K562 (cell line): ENCODE measurements around the gene C1orf56. TPM values are rescaled to one million over a fixed set of nuclear protein-coding genes. Genes with fewer than 3 reads are reported as not detected.
A peak's percentile ranks its signal among the peaks of the same experiment; 100 is the strongest.

Experiments
- ARID1B ChIP-seq: fragments of 450-650 bp; IDR thresholded peaks from 2 replicates; pipeline ENCODE4 v1.6.1; 2016; ENCODE audit warnings: antibody characterized with exemption, mild to moderate bottlenecking, inconsistent platforms
- CBFA2T3 ChIP-seq: fragments of 450-650 bp; IDR thresholded peaks from 2 replicates; pipeline ENCODE4 v1.6.1; 2017
- EZH2 ChIP-seq: IDR thresholded peaks from 2 replicates; pipeline ENCODE4 v1.6.1; 2012; ENCODE audit warnings: low read depth, mild to moderate bottlenecking, inconsistent platforms, low read length, borderline replicate concordance
- HBP1 ChIP-seq: fragments of 450-650 bp; formaldehyde crosslinking; IDR thresholded peaks from 2 replicates; pipeline ENCODE4 v1.4.0; 2022; ENCODE audit warnings: missing genetic modification characterization
- KAT2B ChIP-seq: IDR thresholded peaks from one replicate; pipeline ENCODE4 v1.6.1; 2012; ENCODE audit warnings: low read depth, mild to moderate bottlenecking, control low read depth, inconsistent platforms, low read length, moderate library complexity
- KDM2B ChIP-seq: fragments of 250-450 bp; sonication (Bioruptor Pico); IDR thresholded peaks from 2 replicates; pipeline ENCODE4 v1.8.0; 2021; ENCODE audit warnings: mild to moderate bottlenecking, moderate library complexity
- MNT ChIP-seq, 2 experiments: fragments of 450-650 bp; conservative IDR thresholded peaks; 2 replicates each; pipeline ENCODE4 v1.6.1; 2017; ENCODE audit warnings: mild to moderate bottlenecking in 2 of 2, moderate library complexity in 2 of 2
- NR2F6 ChIP-seq: fragments of 450-650 bp; formaldehyde crosslinking; IDR thresholded peaks from 2 replicates; pipeline ENCODE4 v1.4.0; 2020; ENCODE audit warnings: mild to moderate bottlenecking
- POLR2AphosphoS5 ChIP-seq: IDR thresholded peaks from 2 replicates; pipeline ENCODE4 v1.6.1; 2011; ENCODE audit warnings: mild to moderate bottlenecking, low read depth, low read length, moderate library complexity; ENCODE audit not compliant: control insufficient read depth, insufficient read depth
- STAT5B ChIP-seq: fragments of 250-450 bp; sonication (Bioruptor Pico); IDR thresholded peaks from 2 replicates; pipeline ENCODE4 v1.8.0; 2021; ENCODE audit warnings: mild to moderate bottlenecking, inconsistent platforms
- TCF3 ChIP-seq: sonication (generic); formaldehyde crosslinking; IDR thresholded peaks from 2 replicates; pipeline ENCODE4 v1.4.0; 2020; ENCODE audit warnings: mild to moderate bottlenecking, missing genetic modification reagents
- TSHZ1 ChIP-seq: fragments of 250-450 bp; sonication (Bioruptor Pico); IDR thresholded peaks from 2 replicates; pipeline ENCODE4 v1.4.0; 2020; ENCODE audit warnings: mild to moderate bottlenecking, moderate library complexity
- ZNF609 ChIP-seq: sonication (generic); formaldehyde crosslinking; IDR thresholded peaks from 2 replicates; pipeline ENCODE4 v1.8.1; 2023; ENCODE audit warnings: missing genetic modification reagents, mild to moderate bottlenecking, borderline replicate concordance
- polyA plus RNA-seq, 8 experiments: library from polyadenylated mRNA; depleted of rRNA in 4 of 8; stranded (reverse) in 5 of 8; unstranded in 3 of 8; fragments of >200 nt; fragmentation: Nextera tagmentation in 2 of 8; fragmentation: Illumina TruSeq in 1 of 8; extraction: Ambion mirVana in 2 of 8; extraction: Trizol in 1 of 8; gene quantifications; 2 replicates each; pipeline versions ENCODE4 v1.2.1 to v1.2.3, GENCODE V29; 2011 to 2014; ENCODE audit warnings: inconsistent platforms in 1 of 8, missing spikeins in 1 of 8
- total RNA-seq, 7 experiments: library from RNA; depleted of rRNA in 6 of 7; stranded (reverse); fragments of >200 nt in 6 of 7; fragmentation: Illumina TruSeq in 2 of 7; extraction: Trizol in 2 of 7; gene quantifications; 2 replicates each; pipeline versions ENCODE4 v1.2.1 to v1.2.3, GENCODE V29; 2011 to 2021; ENCODE audit warnings: low replicate concordance in 1 of 7
- TF ChIP-seq, protein P1 (sequence below): sonication (generic); formaldehyde crosslinking; IDR thresholded peaks from 2 replicates; pipeline ENCODE4 v1.8.0; 2022; ENCODE audit warnings: mild to moderate bottlenecking, missing genetic modification reagents, borderline replicate concordance

Gene C1orf56
- total and polyA plus RNA-seq, 9 of the 15 experiments (the other 6 are each of a cell fraction or from before 2014, with no cell fraction given) = 0.18 to 15.7 (median 1.1) TPM

DNA sequence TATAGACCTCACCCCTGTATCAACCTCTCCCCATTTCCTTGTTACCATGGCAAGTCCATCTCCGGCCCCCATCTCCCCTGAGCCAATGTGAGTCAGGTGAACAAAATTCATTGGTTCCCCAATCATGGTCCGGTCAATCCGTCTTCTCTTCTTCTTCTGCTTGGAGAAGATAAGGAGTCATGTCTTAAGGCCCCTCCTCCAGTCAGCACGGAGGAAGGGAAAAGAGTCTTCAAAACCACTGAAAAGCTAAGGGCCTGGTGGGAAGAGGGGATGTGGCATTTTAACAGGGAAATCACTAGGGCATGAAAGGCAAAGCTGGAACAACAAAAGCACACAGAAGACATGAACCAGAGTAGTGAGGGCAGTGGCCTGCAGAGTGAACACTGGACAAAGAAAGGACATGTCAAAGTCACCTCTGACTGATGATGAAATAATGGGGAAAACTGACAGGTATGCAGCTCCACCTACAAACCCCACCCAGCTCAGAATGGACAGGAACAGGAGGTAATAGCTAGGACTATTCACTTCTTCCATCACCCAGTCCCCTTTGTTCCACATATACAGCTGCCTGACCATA is 7.5 kb downstream of the C1orf56 start (continued):
- TF ChIP-seq, protein P1, sequence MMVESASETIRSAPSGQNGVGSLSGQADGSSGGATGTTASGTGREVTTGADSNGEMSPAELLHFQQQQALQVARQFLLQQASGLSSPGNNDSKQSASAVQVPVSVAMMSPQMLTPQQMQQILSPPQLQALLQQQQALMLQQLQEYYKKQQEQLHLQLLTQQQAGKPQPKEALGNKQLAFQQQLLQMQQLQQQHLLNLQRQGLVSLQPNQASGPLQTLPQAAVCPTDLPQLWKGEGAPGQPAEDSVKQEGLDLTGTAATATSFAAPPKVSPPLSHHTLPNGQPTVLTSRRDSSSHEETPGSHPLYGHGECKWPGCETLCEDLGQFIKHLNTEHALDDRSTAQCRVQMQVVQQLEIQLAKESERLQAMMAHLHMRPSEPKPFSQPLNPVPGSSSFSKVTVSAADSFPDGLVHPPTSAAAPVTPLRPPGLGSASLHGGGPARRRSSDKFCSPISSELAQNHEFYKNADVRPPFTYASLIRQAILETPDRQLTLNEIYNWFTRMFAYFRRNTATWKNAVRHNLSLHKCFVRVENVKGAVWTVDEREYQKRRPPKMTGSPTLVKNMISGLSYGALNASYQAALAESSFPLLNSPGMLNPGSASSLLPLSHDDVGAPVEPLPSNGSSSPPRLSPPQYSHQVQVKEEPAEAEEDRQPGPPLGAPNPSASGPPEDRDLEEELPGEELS (CRISPR knock-in tag) = no peak
- peak; percentile 89 for TF ChIP-seq TCF3 (CRISPR knock-in tag)
- no peak for TF ChIP-seq STAT5B (CRISPR knock-in tag)
- no peak for TF ChIP-seq KAT2B
- no peak for TF ChIP-seq ZNF609
- TF ChIP-seq KDM2B (CRISPR knock-in tag) = no peak
- no peak for TF ChIP-seq NR2F6
- TF ChIP-seq CBFA2T3 = peak; percentile 91
- TF ChIP-seq MNT (conservative IDR thresholded peaks at IDR 0.05) = peak in 1 of 2 experiments; percentile 64; a peak in 2 of 4 replicates
- peak; percentile 74; the same call in 1 of the 2 replicates for TF ChIP-seq HBP1 (CRISPR knock-in tag)
- no peak for TF ChIP-seq EZH2
- no peak for TF ChIP-seq TSHZ1 (CRISPR knock-in tag)
- peak; percentile 95 for TF ChIP-seq ARID1B
- TF ChIP-seq POLR2AphosphoS5 = peak; percentile 58
